WTC11 (cell line): Measurements from ENCODE around the gene MRNIP. TPM values are rescaled to one million over a fixed set of nuclear protein-coding genes. Genes with fewer than 3 reads are reported as not detected.
A peak's percentile ranks its signal among the peaks of the same experiment; 100 is the strongest.

Experiments
- ATAC-seq: fragments of 200-7000 bp; cut with Tn5 transposase; 2 replicates; pipeline ENCODE4 v1.10.0; 2021; ENCODE audit warnings: mild to moderate bottlenecking, moderate library complexity
- CTCF ChIA-PET: fragments of 300-600 bp; sonication (Branson Sonifier 250); formaldehyde crosslinking; loops from one replicate; lab custom pipeline; 2021; ENCODE audit warnings: antibody characterized with exemption; lab: Charles Lee
- POLR2A ChIA-PET: fragments of 350-600 bp; sonication (Branson Sonifier 250); formaldehyde crosslinking; loops from one replicate; lab custom pipeline; 2021; ENCODE audit warnings: antibody characterized with exemption; lab: Charles Lee
- DNase-seq: peaks from one replicate; pipeline ENCODE4 v3.0.0; 2021; ENCODE audit warnings: low spot score
- H3K27ac Mint-ChIP-seq: 2 replicates; pipeline ENCODE4 v1.8.0; 2021; ENCODE audit warnings: mixed read lengths
- H3K27me3 Mint-ChIP-seq: 2 replicates; pipeline ENCODE4 v1.8.0; 2021; ENCODE audit warnings: low read depth, mild to moderate bottlenecking, moderate library complexity, mixed read lengths
- H3K36me3 Mint-ChIP-seq: 2 replicates; pipeline ENCODE4 v1.8.0; 2021; ENCODE audit warnings: mixed read lengths
- H3K4me1 Mint-ChIP-seq: 2 replicates; pipeline ENCODE4 v1.8.0; 2022; ENCODE audit warnings: mixed read lengths
- H3K4me3 Mint-ChIP-seq: 2 replicates; pipeline ENCODE4 v1.8.0; 2021; ENCODE audit warnings: mild to moderate bottlenecking, moderate library complexity, mixed read lengths
- H3K9me3 Mint-ChIP-seq: 2 replicates; pipeline ENCODE4 v1.8.0; 2021; ENCODE audit warnings: mixed read lengths
- ATF1 ChIP-seq: sonication (generic); formaldehyde crosslinking; IDR thresholded peaks from 2 replicates; pipeline ENCODE4 v1.8.1; 2023; ENCODE audit warnings: mild to moderate bottlenecking, moderate library complexity, missing genetic modification reagents
- CDX4 ChIP-seq: fragments of 250-450 bp; sonication (Bioruptor Pico); IDR thresholded peaks from 2 replicates; pipeline ENCODE4 v1.9.0; 2021; ENCODE audit warnings: moderate library complexity, mild to moderate bottlenecking, inconsistent platforms, borderline replicate concordance
- CREM ChIP-seq: sonication (generic); formaldehyde crosslinking; IDR thresholded peaks from 2 replicates; pipeline ENCODE4 v1.8.1; 2022; ENCODE audit warnings: mild to moderate bottlenecking, missing genetic modification reagents, moderate library complexity
- E2F1 ChIP-seq: sonication (generic); formaldehyde crosslinking; IDR thresholded peaks from 2 replicates; pipeline ENCODE4 v1.8.0; 2022; ENCODE audit warnings: mild to moderate bottlenecking, missing genetic modification reagents
- ELF4 ChIP-seq: sonication (generic); formaldehyde crosslinking; IDR thresholded peaks from 2 replicates; pipeline ENCODE4 v1.8.1; 2022; ENCODE audit warnings: low read depth, mild to moderate bottlenecking, moderate library complexity, missing genetic modification reagents
- EMX1 ChIP-seq: fragments of 250-450 bp; sonication (Bioruptor Pico); IDR thresholded peaks from 2 replicates; pipeline ENCODE4 v1.8.0; 2021; ENCODE audit warnings: mild to moderate bottlenecking
- FOXK1 ChIP-seq: sonication (generic); formaldehyde crosslinking; IDR thresholded peaks from 2 replicates; pipeline ENCODE4 v1.8.0; 2022; ENCODE audit warnings: mild to moderate bottlenecking, moderate library complexity, missing genetic modification reagents
- HMGA2 ChIP-seq: fragments of 250-450 bp; sonication (Bioruptor Pico); IDR thresholded peaks from 2 replicates; pipeline ENCODE4 v1.4.0; 2021; ENCODE audit warnings: mild to moderate bottlenecking, moderate library complexity
- IRF1 ChIP-seq: sonication (generic); formaldehyde crosslinking; IDR thresholded peaks from 2 replicates; pipeline ENCODE4 v1.8.0; 2023; ENCODE audit warnings: missing genetic modification reagents
- IRF2 ChIP-seq: sonication (generic); formaldehyde crosslinking; IDR thresholded peaks from 2 replicates; pipeline ENCODE4 v1.8.0; 2022; ENCODE audit warnings: low read depth, missing genetic modification reagents, borderline replicate concordance
- JUN ChIP-seq: sonication (generic); formaldehyde crosslinking; IDR thresholded peaks from 2 replicates; pipeline ENCODE4 v1.8.0; 2023; ENCODE audit warnings: mild to moderate bottlenecking, missing genetic modification reagents
- MYBL2 ChIP-seq: sonication (generic); formaldehyde crosslinking; IDR thresholded peaks from 2 replicates; pipeline ENCODE4 v1.8.1; 2023; ENCODE audit warnings: mild to moderate bottlenecking, moderate library complexity, missing genetic modification reagents
- NFE2L1 ChIP-seq: sonication (generic); formaldehyde crosslinking; IDR thresholded peaks from 2 replicates; pipeline ENCODE4 v1.8.1; 2023; ENCODE audit warnings: missing genetic modification reagents
- RELA ChIP-seq: sonication (generic); formaldehyde crosslinking; IDR thresholded peaks from 2 replicates; pipeline ENCODE4 v1.8.1; 2022; ENCODE audit warnings: missing genetic modification reagents, mild to moderate bottlenecking, borderline replicate concordance
- SMAD3 ChIP-seq: sonication (generic); formaldehyde crosslinking; IDR thresholded peaks from 2 replicates; pipeline ENCODE4 v1.8.0; 2022; ENCODE audit warnings: missing genetic modification reagents, mild to moderate bottlenecking, borderline replicate concordance
- SOX15 ChIP-seq: fragments of 250-450 bp; sonication (Bioruptor Pico); IDR thresholded peaks from 2 replicates; pipeline ENCODE4 v1.9.0; 2021; ENCODE audit warnings: mild to moderate bottlenecking
- ZBTB43 ChIP-seq: sonication (generic); formaldehyde crosslinking; IDR thresholded peaks from 2 replicates; pipeline ENCODE4 v1.8.1; 2023; ENCODE audit warnings: mild to moderate bottlenecking, missing genetic modification reagents
- ZNF121 ChIP-seq: sonication (generic); formaldehyde crosslinking; IDR thresholded peaks from 2 replicates; pipeline ENCODE4 v1.8.0; 2023; ENCODE audit warnings: missing genetic modification reagents
- ZNF138 ChIP-seq: sonication (generic); formaldehyde crosslinking; conservative IDR thresholded peaks from 2 replicates; pipeline ENCODE4 v1.8.1; 2022; ENCODE audit warnings: mild to moderate bottlenecking, moderate library complexity, missing genetic modification reagents
- ZNF232 ChIP-seq: sonication (generic); formaldehyde crosslinking; IDR thresholded peaks from 2 replicates; pipeline ENCODE4 v1.8.0; 2022; ENCODE audit warnings: mild to moderate bottlenecking, missing genetic modification reagents
- ZNF281 ChIP-seq: sonication (generic); formaldehyde crosslinking; IDR thresholded peaks from 2 replicates; pipeline ENCODE4 v1.8.0; 2023; ENCODE audit warnings: mild to moderate bottlenecking, missing genetic modification reagents
- ZNF396 ChIP-seq: fragments of 250-450 bp; sonication (Bioruptor Pico); IDR thresholded peaks from 2 replicates; pipeline ENCODE4 v1.8.0; 2021; ENCODE audit warnings: mild to moderate bottlenecking, moderate library complexity, borderline replicate concordance
- ZNF425 ChIP-seq: fragments of 250-450 bp; sonication (Bioruptor Pico); conservative IDR thresholded peaks from 2 replicates; pipeline ENCODE4 v1.9.0; 2021; ENCODE audit warnings: mild to moderate bottlenecking
- ZSCAN18 ChIP-seq: fragments of 250-450 bp; sonication (Bioruptor Pico); IDR thresholded peaks from 2 replicates; pipeline ENCODE4 v2.1.2; 2022; ENCODE audit warnings: mild to moderate bottlenecking, moderate library complexity
- total RNA-seq: library from RNA; stranded (reverse); gene quantifications from 3 replicates; pipeline ENCODE4 v1.2.3, GENCODE V29; 2021

Gene MRNIP
- total RNA-seq, 1 experiment from 2014 or later = 42.0 TPM

GRCh38 chr5:179794171-179794570, 64.4 kb downstream of the MRNIP start:
- Mint-ChIP-seq H3K27ac (no peak overlapping the region), H3K9me3 (peaks cover 3% of the 10 kb centered on the region; the same call in 1 of the 2 replicates), H3K36me3 (peaks cover 10% of the 10 kb centered on the region), H3K4me1 (peaks cover 18% of the 10 kb centered on the region), H3K27me3 (no peaks in the 10 kb centered on the region), H3K4me3 (no peak overlapping the region)
- DNase-seq (no peak), ATAC-seq (no peak)
- no peak for TF ChIP-seq ZNF121
- no peak for TF ChIP-seq HMGA2 (CRISPR knock-in tag)
- TF ChIP-seq ELF4 (CRISPR knock-in tag) = no peak
- no peak for TF ChIP-seq ZNF281 (CRISPR knock-in tag)
- TF ChIP-seq ATF1 (CRISPR knock-in tag) = no peak
- TF ChIP-seq SOX15 (CRISPR knock-in tag) = no peak
- no peak for TF ChIP-seq ZNF425 (CRISPR knock-in tag)
- no peak for TF ChIP-seq ZNF232
- no peak for TF ChIP-seq SMAD3
- TF ChIP-seq MYBL2 = no peak
- no peak for TF ChIP-seq IRF1 (CRISPR knock-in tag)
- CTCF ChIA-PET = interaction anchor here (5.7 kb wide), 1 partner anchor 31 kb away, joined by 39 read pairs; no protein-coding TSS in a partner anchor
- POLR2A ChIA-PET = no interaction called here

- H3K27ac Mint-ChIP-seq = no peak within 1 kb of the TSS
- ChIA-PET POLR2A (interaction anchor here (0.8 kb wide), 1 partner anchor 18 kb away, joined by 10 read pairs; no protein-coding TSS in a partner anchor), CTCF (interaction anchor here (2.9 to 5.7 kb wide), 2 partner anchors 8 to 31 kb away, joined by 13 to 39 read pairs; no protein-coding TSS in a partner anchor)
- ATAC-seq = no peak
- peak within 1 kb of the TSS; percentile 67 for H3K4me3 Mint-ChIP-seq
- peaks cover 4% of the 10 kb centered on the region; the same call in 1 of the 2 replicates for H3K9me3 Mint-ChIP-seq
- H3K4me1 Mint-ChIP-seq = peaks cover 18% of the 10 kb centered on the region
- H3K27me3 Mint-ChIP-seq = 0 out of 2 replicates have a peak, but pooled peaks cover under 1% of the 10 kb centered on the region
- peaks cover 7% of the 10 kb centered on the region for H3K36me3 Mint-ChIP-seq
- no peak for DNase-seq
- no peak for TF ChIP-seq EMX1 (CRISPR knock-in tag)
- TF ChIP-seq FOXK1 (CRISPR knock-in tag) = no peak
- TF ChIP-seq SOX15 (CRISPR knock-in tag) = no peak
- TF ChIP-seq RELA (CRISPR knock-in tag) = no peak
- no peak for TF ChIP-seq CREM
- TF ChIP-seq ZSCAN18 (CRISPR knock-in tag) = no peak
- TF ChIP-seq ZNF138 (CRISPR knock-in tag) = no peak
- TF ChIP-seq JUN (CRISPR knock-in tag) = no peak
- TF ChIP-seq CDX4 (CRISPR knock-in tag) = no peak
- no peak for TF ChIP-seq IRF2 (CRISPR knock-in tag)
- TF ChIP-seq ZNF396 (CRISPR knock-in tag) = no peak
- no peak for TF ChIP-seq ZBTB43 (CRISPR knock-in tag)
- TF ChIP-seq NFE2L1 (CRISPR knock-in tag) = no peak
- TF ChIP-seq E2F1 (CRISPR knock-in tag) = no peak
Measured at GRCh38 chr5:179793468-179794139, 65.0 kb downstream of the MRNIP start, which contains the start of gene LTC4S. Gene LTC4S (plus strand): TSS chr5:179793986. CDS start chr5:179794081, 95 bp downstream.
